Neural cell (in vitro differentiated cells): ENCODE data around the gene VIPAS39. TPM values are rescaled to one million over a fixed set of nuclear protein-coding genes. Genes with fewer than 3 reads are reported as not detected.

Experiments used
- H2AFZ ChIP-seq: fragments of 200-600, 300-800 bp; sonication (generic), shearing (Covaris generic); 2 replicates; pipeline ENCODE4 v1.6.0; 2014; ENCODE audit warnings: low read depth, mild to moderate bottlenecking, antibody characterized with exemption, low read length, moderate library complexity
- H3F3A ChIP-seq: fragments of 200-600 bp; shearing (Covaris generic); 2 replicates; pipeline ENCODE4 v1.6.1; 2016; ENCODE audit warnings: mild to moderate bottlenecking, moderate library complexity, mixed read lengths, antibody characterized with exemption, low read length; ENCODE audit not compliant: insufficient read depth, poor library complexity, severe bottlenecking
- H3K27ac ChIP-seq: fragments of 200-600, 300-800 bp; sonication (generic), shearing (Covaris generic); 2 replicates; pipeline ENCODE4 v1.5.1; 2014; ENCODE audit warnings: mild to moderate bottlenecking, low read length, moderate library complexity
- H3K27me3 ChIP-seq: fragments of 300-800, 200-600 bp; sonication (generic), shearing (Covaris generic); 2 replicates; pipeline ENCODE4 v1.6.0; 2014; ENCODE audit warnings: mild to moderate bottlenecking, low read depth, low read length, moderate library complexity; ENCODE audit not compliant: insufficient read depth
- H3K36me3 ChIP-seq: fragments of 300-800, 200-600 bp; sonication (generic), shearing (Covaris generic); 2 replicates; pipeline ENCODE4 v1.5.1; 2014; ENCODE audit warnings: mild to moderate bottlenecking, antibody characterized with exemption, low read length, moderate library complexity; ENCODE audit not compliant: insufficient read depth
- H3K4me2 ChIP-seq: fragments of 300-800, 200-600 bp; sonication (generic), shearing (Covaris generic); 2 replicates; pipeline ENCODE4 v1.6.0; 2014; ENCODE audit warnings: mild to moderate bottlenecking, low read length
- H3K4me3 ChIP-seq: fragments of 300-800, 200-600 bp; sonication (generic), shearing (Covaris generic); 2 replicates; pipeline ENCODE4 v1.5.1; 2014; ENCODE audit warnings: mild to moderate bottlenecking, low read length, moderate library complexity
- H3K79me2 ChIP-seq: fragments of 200-600 bp; shearing (Covaris generic); replicated peaks from 2 replicates; pipeline ENCODE4 v1.6.0; 2014; ENCODE audit warnings: mild to moderate bottlenecking, low read length, moderate library complexity; ENCODE audit not compliant: insufficient read depth
- H3K9ac ChIP-seq: fragments of 300-800, 200-600 bp; sonication (generic), shearing (Covaris generic); 2 replicates; pipeline ENCODE4 v1.6.1; 2016; ENCODE audit warnings: mild to moderate bottlenecking, low read length, mixed read lengths
- H3K9me2 ChIP-seq: fragments of 200-600 bp; shearing (Covaris generic); 2 replicates; pipeline ENCODE4 v1.6.1; 2016; ENCODE audit warnings: mild to moderate bottlenecking, low read length, mixed read lengths; ENCODE audit not compliant: insufficient read depth
- H3K9me3 ChIP-seq: fragments of 200-600, 300-800 bp; sonication (generic), shearing (Covaris generic); 2 replicates; pipeline ENCODE4 v1.6.1; 2016; ENCODE audit warnings: mild to moderate bottlenecking, mixed run types, low read length, moderate library complexity, mixed read lengths
- H4K20me1 ChIP-seq: fragments of 200-600 bp; shearing (Covaris generic); 2 replicates; pipeline ENCODE4 v1.6.1; 2016; ENCODE audit warnings: mild to moderate bottlenecking, mixed run types; ENCODE audit not compliant: insufficient read depth
- CTCF ChIP-seq: fragments of 450-650 bp; IDR thresholded peaks from 2 replicates; pipeline ENCODE4 v1.5.1; 2014; ENCODE audit warnings: antibody characterized with exemption, mild to moderate bottlenecking, moderate library complexity; ENCODE audit not compliant: poor library complexity, severe bottlenecking
- EZH2 ChIP-seq: fragments of 200-600, 300-800 bp; shearing (Covaris generic), sonication (generic); IDR thresholded peaks from 2 replicates; pipeline ENCODE4 v1.6.1; 2014; ENCODE audit warnings: antibody characterized with exemption, low read length, borderline replicate concordance, mild to moderate bottlenecking; ENCODE audit not compliant: insufficient read depth, poor library complexity, severe bottlenecking
- MXI1 ChIP-seq: fragments of 450-650 bp; conservative IDR thresholded peaks from 2 replicates; pipeline ENCODE4 v1.6.1; 2014; ENCODE audit warnings: antibody characterized with exemption, mild to moderate bottlenecking; ENCODE audit not compliant: poor library complexity, severe bottlenecking
- RAD21 ChIP-seq: fragments of 450-650 bp; conservative IDR thresholded peaks from 2 replicates; pipeline ENCODE4 v1.6.1; 2014; ENCODE audit warnings: antibody characterized with exemption, mild to moderate bottlenecking, moderate library complexity
- REST ChIP-seq: IDR thresholded peaks from 2 replicates; pipeline ENCODE4 v1.6.1; 2012; ENCODE audit warnings: borderline replicate concordance
- SMC3 ChIP-seq: fragments of 450-650 bp; conservative IDR thresholded peaks from 2 replicates; pipeline ENCODE4 v1.6.1; 2014; ENCODE audit warnings: antibody characterized with exemption, mild to moderate bottlenecking, moderate library complexity; ENCODE audit not compliant: poor library complexity
- polyA plus RNA-seq: library from polyadenylated mRNA; depleted of rRNA; stranded (reverse); fragments of >200 nt; gene quantifications from 2 replicates; pipeline ENCODE4 v1.2.3, GENCODE V29; 2014

The VIPAS39 gene
- polyA plus RNA-seq, 1 donor from 2014 or later: 39.5 TPM

GRCh38 chr14:77459072-77459723 lies 1.8 kb upstream of the VIPAS39 start:
- Histone ChIP-seq H3K9me2 (no peaks in the 10 kb centered on the region), H4K20me1 (no peaks in the 10 kb centered on the region)

DNA sequence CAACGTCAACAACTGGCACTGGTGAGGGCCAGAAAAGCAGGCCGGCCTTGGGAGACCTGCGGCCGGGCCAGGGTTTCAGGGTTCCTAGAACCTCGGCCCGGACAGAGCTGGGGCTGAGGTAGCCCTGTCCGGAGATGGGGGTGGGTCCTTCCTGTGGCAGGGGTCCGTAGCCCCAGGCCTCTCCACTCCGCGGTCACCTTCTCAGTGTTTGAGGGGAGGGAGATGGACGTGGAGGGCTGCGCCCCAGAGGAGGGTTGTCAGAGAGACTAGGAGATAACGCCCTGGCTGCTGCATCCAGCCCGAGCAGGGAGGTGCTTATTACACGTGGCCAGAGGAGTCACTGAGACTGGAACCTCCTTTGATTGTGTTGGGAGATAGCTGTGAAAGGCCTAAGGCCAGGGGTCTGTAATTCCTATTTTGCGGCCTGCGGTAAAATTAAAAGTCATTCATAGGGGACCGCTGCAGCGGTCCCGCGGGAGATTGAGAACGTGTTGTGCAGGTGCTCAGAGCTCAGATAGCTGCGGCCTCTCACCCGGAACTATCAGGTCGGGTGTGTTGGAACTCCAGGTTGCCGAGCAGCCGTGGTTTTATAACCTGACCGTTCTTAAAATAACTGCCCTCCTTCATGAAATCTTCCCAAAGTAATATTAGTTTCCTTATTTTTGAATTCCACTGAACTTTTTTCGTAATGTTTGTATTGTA lies 999 bp upstream of the VIPAS39 start:
- Histone ChIP-seq H3K4me2 (peak overlapping the region; percentile 99), H3K9me3 (no peaks in the 10 kb centered on the region), H3K27ac (peak overlapping the region; percentile 91), H3K4me3 (peak overlapping the region; percentile 70), H3K27me3 (no peaks in the 10 kb centered on the region), H3K36me3 (peaks cover 5% of the 10 kb centered on the region), H3K9ac (peak overlapping the region; percentile 82), H3K9me2 (no peaks in the 10 kb centered on the region), H3F3A (no peaks in the 10 kb centered on the region), H2AFZ (peak overlapping the region; percentile 98), H4K20me1 (no peaks in the 10 kb centered on the region), H3K79me2 (peaks cover 40% of the 10 kb centered on the region)
- TF ChIP-seq SMC3 (no peak), CTCF (no peak), REST (peak; percentile 14), RAD21 (no peak), MXI1 (peak; percentile 45)

More at GRCh38 chr14:77459072-77459723, 1.8 kb upstream of the VIPAS39 start:
- Histone ChIP-seq H3K27me3 (no peaks in the 10 kb centered on the region), H3K9me3 (no peaks in the 10 kb centered on the region), H3K79me2 (peaks cover 40% of the 10 kb centered on the region), H2AFZ (no peak overlapping the region), H3K4me2 (peak overlapping the region; percentile 99), H3K4me3 (peak overlapping the region; percentile 70), H3K36me3 (peaks cover 5% of the 10 kb centered on the region), H3K9ac (peak overlapping the region; percentile 82), H3F3A (no peaks in the 10 kb centered on the region), H3K27ac (no peak overlapping the region)
- no peak for TF ChIP-seq EZH2
- TF ChIP-seq RAD21: peak; percentile 71
- TF ChIP-seq SMC3: peak; percentile 70
- TF ChIP-seq CTCF: peak; percentile 75
